Testis (tissue), 2 donors: ENCODE data around the gene NOC2L.

Source experiments
- POLR2A ChIP-seq: fragments of 450-650 bp; IDR thresholded peaks from one replicate; pipeline ENCODE4 v1.6.1; 2017; ENCODE audit warnings: antibody characterized with exemption, mild to moderate bottlenecking, moderate library complexity
- TF ChIP-seq, protein P1 (sequence below), 3 experiments: fragments of 450-650 bp in 2 of 3; fragments of 200-600 bp in 1 of 3; sonication (generic) in 1 of 3; IDR thresholded peaks; one replicate each; pipeline ENCODE4 v1.5.1; 2016 to 2019; ENCODE audit warnings: antibody characterized with exemption in 3 of 3, mild to moderate bottlenecking in 2 of 3, moderate library complexity in 1 of 3

DNA sequence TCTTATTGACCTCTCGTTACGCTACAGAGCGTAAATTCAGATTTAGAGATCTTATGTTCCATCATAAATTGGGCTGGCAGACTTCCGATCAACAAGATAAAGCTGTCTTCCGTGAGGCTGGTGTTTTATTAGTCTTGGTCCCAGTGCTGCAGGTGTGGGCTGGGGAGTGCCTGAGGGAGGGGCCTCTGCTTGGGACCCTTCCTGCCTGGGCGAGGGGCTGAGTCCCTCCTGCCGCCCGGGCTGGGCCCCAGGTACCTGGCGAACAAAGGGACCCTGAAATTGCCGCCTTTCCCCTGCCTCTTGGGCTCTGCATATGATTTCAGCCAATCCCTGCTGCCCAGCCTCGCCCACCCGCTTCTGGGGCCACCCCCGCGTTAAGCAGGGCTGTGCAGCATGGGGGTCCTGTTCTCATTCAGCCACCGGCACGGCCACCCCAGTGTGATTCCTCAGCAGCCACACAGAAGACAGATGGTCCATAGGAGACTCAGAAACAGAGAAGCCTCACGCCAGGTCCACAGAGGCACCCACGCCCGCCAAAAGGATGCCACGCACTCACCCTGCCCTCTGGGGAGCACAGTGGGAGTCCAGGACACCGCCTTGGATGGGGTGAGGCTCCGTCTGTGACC, 41.5 kb downstream of the NOC2L start:
- TF ChIP-seq, protein P1, sequence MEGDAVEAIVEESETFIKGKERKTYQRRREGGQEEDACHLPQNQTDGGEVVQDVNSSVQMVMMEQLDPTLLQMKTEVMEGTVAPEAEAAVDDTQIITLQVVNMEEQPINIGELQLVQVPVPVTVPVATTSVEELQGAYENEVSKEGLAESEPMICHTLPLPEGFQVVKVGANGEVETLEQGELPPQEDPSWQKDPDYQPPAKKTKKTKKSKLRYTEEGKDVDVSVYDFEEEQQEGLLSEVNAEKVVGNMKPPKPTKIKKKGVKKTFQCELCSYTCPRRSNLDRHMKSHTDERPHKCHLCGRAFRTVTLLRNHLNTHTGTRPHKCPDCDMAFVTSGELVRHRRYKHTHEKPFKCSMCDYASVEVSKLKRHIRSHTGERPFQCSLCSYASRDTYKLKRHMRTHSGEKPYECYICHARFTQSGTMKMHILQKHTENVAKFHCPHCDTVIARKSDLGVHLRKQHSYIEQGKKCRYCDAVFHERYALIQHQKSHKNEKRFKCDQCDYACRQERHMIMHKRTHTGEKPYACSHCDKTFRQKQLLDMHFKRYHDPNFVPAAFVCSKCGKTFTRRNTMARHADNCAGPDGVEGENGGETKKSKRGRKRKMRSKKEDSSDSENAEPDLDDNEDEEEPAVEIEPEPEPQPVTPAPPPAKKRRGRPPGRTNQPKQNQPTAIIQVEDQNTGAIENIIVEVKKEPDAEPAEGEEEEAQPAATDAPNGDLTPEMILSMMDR (IDR thresholded peaks at IDR 0.05) = no peak
- no peak for TF ChIP-seq POLR2A
